ENCODE data around the gene VIPR1. TPM values are rescaled to one million over a fixed set of nuclear protein-coding genes. Genes with fewer than 3 reads are reported as not detected.

VIPR1 gene
- total RNA-seq, 1 experiment from 2014 or later, result 9.4 TPM

GRCh38 chr3:42545284-42545900, 42.9 kb downstream of the VIPR1 start:
- no peak for TF ChIP-seq ZBTB21 (CRISPR knock-in tag; IDR thresholded peaks at IDR 0.05; ENCODE audit: borderline replicate concordance)
- TF ChIP-seq, protein P1, sequence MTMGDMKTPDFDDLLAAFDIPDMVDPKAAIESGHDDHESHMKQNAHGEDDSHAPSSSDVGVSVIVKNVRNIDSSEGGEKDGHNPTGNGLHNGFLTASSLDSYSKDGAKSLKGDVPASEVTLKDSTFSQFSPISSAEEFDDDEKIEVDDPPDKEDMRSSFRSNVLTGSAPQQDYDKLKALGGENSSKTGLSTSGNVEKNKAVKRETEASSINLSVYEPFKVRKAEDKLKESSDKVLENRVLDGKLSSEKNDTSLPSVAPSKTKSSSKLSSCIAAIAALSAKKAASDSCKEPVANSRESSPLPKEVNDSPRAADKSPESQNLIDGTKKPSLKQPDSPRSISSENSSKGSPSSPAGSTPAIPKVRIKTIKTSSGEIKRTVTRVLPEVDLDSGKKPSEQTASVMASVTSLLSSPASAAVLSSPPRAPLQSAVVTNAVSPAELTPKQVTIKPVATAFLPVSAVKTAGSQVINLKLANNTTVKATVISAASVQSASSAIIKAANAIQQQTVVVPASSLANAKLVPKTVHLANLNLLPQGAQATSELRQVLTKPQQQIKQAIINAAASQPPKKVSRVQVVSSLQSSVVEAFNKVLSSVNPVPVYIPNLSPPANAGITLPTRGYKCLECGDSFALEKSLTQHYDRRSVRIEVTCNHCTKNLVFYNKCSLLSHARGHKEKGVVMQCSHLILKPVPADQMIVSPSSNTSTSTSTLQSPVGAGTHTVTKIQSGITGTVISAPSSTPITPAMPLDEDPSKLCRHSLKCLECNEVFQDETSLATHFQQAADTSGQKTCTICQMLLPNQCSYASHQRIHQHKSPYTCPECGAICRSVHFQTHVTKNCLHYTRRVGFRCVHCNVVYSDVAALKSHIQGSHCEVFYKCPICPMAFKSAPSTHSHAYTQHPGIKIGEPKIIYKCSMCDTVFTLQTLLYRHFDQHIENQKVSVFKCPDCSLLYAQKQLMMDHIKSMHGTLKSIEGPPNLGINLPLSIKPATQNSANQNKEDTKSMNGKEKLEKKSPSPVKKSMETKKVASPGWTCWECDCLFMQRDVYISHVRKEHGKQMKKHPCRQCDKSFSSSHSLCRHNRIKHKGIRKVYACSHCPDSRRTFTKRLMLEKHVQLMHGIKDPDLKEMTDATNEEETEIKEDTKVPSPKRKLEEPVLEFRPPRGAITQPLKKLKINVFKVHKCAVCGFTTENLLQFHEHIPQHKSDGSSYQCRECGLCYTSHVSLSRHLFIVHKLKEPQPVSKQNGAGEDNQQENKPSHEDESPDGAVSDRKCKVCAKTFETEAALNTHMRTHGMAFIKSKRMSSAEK (CRISPR knock-in tag; IDR thresholded peaks at IDR 0.05; ENCODE audit: borderline replicate concordance), result no peak
- TF ChIP-seq NR1H2 (CRISPR knock-in tag; IDR thresholded peaks at IDR 0.05), result no peak
- TF ChIP-seq ZSCAN18 (CRISPR knock-in tag; IDR thresholded peaks at IDR 0.05), result no peak
- no peak for ATAC-seq
- ChIA-PET POLR2A (no interaction called here), CTCF (interaction anchor here (0.8 to 6.0 kb wide), 14 partner anchors 9 to 354 kb away, joined by 3 to 42 read pairs (median 4); partner anchors contain the start of gene VIPR1)
- no peak for DNase-seq (ENCODE audit: low spot score)
- Mint-ChIP-seq H3K4me1 (peaks cover 3% of the 10 kb centered on the region; the same call in 1 of the 2 replicates), H3K27ac (no peak overlapping the region), H3K27me3 (ENCODE audit: low read depth) (no peaks in the 10 kb centered on the region), H3K9me3 (no peaks in the 10 kb centered on the region), H3K4me3 (no peak overlapping the region), H3K36me3 (no peaks in the 10 kb centered on the region)

DNA sequence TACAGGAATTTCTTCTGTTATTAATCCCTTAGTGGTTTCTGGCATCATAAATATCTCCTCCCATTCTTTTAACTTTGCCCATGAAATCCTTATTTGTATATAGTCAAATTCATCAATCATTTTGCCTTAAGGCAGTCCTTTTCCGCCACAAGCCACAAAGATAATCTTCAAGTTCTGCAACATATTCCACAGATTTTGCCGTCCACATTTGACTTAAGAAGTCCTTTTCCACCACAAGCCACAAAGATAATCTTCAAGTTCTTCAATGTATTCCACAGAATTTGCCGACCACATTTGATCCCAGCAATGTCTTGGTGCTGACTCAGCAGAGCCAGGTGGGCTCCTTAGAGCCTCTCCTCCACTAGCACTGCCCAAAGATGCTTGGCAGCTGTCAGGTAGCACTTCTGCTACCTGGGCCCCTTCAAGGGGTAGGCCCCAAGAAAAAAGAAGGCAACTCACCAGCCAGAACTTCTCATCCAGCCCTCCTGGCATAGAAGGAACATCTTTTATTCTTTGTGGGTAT, 44.3 kb downstream of the VIPR1 start:
- TF ChIP-seq ZNF317 (CRISPR knock-in tag; IDR thresholded peaks at IDR 0.05; ENCODE audit: borderline replicate concordance, low read depth) (no peak), ZNF232 (CRISPR knock-in tag; IDR thresholded peaks at IDR 0.05) (no peak), E2F1 (CRISPR knock-in tag; IDR thresholded peaks at IDR 0.05) (no peak), ATF1 (CRISPR knock-in tag; IDR thresholded peaks at IDR 0.05) (no peak)
- TF ChIP-seq, protein P2, sequence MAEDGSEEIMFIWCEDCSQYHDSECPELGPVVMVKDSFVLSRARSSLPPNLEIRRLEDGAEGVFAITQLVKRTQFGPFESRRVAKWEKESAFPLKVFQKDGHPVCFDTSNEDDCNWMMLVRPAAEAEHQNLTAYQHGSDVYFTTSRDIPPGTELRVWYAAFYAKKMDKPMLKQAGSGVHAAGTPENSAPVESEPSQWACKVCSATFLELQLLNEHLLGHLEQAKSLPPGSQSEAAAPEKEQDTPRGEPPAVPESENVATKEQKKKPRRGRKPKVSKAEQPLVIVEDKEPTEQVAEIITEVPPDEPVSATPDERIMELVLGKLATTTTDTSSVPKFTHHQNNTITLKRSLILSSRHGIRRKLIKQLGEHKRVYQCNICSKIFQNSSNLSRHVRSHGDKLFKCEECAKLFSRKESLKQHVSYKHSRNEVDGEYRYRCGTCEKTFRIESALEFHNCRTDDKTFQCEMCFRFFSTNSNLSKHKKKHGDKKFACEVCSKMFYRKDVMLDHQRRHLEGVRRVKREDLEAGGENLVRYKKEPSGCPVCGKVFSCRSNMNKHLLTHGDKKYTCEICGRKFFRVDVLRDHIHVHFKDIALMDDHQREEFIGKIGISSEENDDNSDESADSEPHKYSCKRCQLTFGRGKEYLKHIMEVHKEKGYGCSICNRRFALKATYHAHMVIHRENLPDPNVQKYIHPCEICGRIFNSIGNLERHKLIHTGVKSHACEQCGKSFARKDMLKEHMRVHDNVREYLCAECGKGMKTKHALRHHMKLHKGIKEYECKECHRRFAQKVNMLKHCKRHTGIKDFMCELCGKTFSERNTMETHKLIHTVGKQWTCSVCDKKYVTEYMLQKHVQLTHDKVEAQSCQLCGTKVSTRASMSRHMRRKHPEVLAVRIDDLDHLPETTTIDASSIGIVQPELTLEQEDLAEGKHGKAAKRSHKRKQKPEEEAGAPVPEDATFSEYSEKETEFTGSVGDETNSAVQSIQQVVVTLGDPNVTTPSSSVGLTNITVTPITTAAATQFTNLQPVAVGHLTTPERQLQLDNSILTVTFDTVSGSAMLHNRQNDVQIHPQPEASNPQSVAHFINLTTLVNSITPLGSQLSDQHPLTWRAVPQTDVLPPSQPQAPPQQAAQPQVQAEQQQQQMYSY (CRISPR knock-in tag; IDR thresholded peaks at IDR 0.05), result no peak
- ATAC-seq, result no peak
- no peak for DNase-seq (ENCODE audit: low spot score)
- H3K9me3 Mint-ChIP-seq, result no peaks in the 10 kb centered on the region
- H3K4me3 Mint-ChIP-seq, result no peak overlapping the region
- ChIA-PET CTCF (interaction anchor here (0.7 to 6.0 kb wide), 11 partner anchors 11 to 316 kb away, joined by 3 to 42 read pairs (median 5); partner anchors contain the start of gene VIPR1), POLR2A (interaction anchor here (1.0 kb wide), 1 partner anchor 44 kb away, joined by 3 read pairs; the partner anchor contains the start of gene VIPR1)
- no peak overlapping the region for H3K27ac Mint-ChIP-seq
- H3K36me3 Mint-ChIP-seq, result peaks cover 4% of the 10 kb centered on the region
- H3K4me1 Mint-ChIP-seq, result peaks cover 3% of the 10 kb centered on the region; the same call in 1 of the 2 replicates
- H3K27me3 Mint-ChIP-seq (ENCODE audit: low read depth), result no peaks in the 10 kb centered on the region
